K562 (cell line): Measurements from ENCODE around the gene TEAD4. TPM values are rescaled to one million over a fixed set of nuclear protein-coding genes. Genes with fewer than 3 reads are reported as not detected.

Experiments
- CBX2 ChIP-seq: fragments of 200-600 bp; sonication (generic); IDR thresholded peaks from one replicate; pipeline ENCODE4 v1.6.1; 2012; ENCODE audit warnings: mild to moderate bottlenecking, low read length, inconsistent platforms; ENCODE audit not compliant: insufficient read depth, poor library complexity, severe bottlenecking
- MCM2 ChIP-seq: fragments of 450-650 bp; IDR thresholded peaks from 2 replicates; pipeline ENCODE4 v1.6.1; 2017; ENCODE audit warnings: low read depth, mild to moderate bottlenecking
- MECOM ChIP-seq: fragments of 250-450 bp; sonication (Bioruptor Pico); IDR thresholded peaks from 2 replicates; pipeline ENCODE4 v1.8.0; 2022; ENCODE audit warnings: inconsistent platforms
- MGA ChIP-seq: fragments of 450-650 bp; IDR thresholded peaks from 2 replicates; pipeline ENCODE4 v1.6.1; 2016; ENCODE audit warnings: mild to moderate bottlenecking, moderate library complexity
- NFRKB ChIP-seq: fragments of 450-650 bp; IDR thresholded peaks from 2 replicates; pipeline ENCODE4 v1.6.1; 2016; ENCODE audit warnings: low read depth
- PHF8 ChIP-seq: fragments of 200-600 bp; sonication (generic); IDR thresholded peaks from 2 replicates; pipeline ENCODE4 v1.6.1; 2012; ENCODE audit warnings: mixed run types, mild to moderate bottlenecking, inconsistent platforms, low read length, moderate library complexity, borderline replicate concordance
- REST ChIP-seq, 2 experiments: fragments of 450-650 bp; formaldehyde crosslinking in 1 of 2; IDR thresholded peaks; 2 replicates each; pipeline versions ENCODE4 v1.4.0 to v1.6.1; 2014 to 2020; ENCODE audit warnings: mild to moderate bottlenecking in 2 of 2, borderline replicate concordance in 1 of 2, low read depth in 1 of 2
- SMAD4 ChIP-seq: fragments of 250-450 bp; sonication (Bioruptor Pico); conservative IDR thresholded peaks from 2 replicates; pipeline ENCODE4 v1.8.0; 2021; ENCODE audit warnings: inconsistent platforms, mild to moderate bottlenecking, moderate library complexity
- SMARCB1 ChIP-seq: IDR thresholded peaks from 2 replicates; pipeline ENCODE4 v1.6.1; 2011; ENCODE audit warnings: improper control_type of control experiment, low read depth; ENCODE audit not compliant: insufficient read length
- polyA plus RNA-seq, 8 experiments: library from polyadenylated mRNA; depleted of rRNA in 4 of 8; stranded (reverse) in 5 of 8; unstranded in 3 of 8; fragments of >200 nt; fragmentation: Nextera tagmentation in 2 of 8; fragmentation: Illumina TruSeq in 1 of 8; extraction: Ambion mirVana in 2 of 8; extraction: Trizol in 1 of 8; gene quantifications; 2 replicates each; pipeline versions ENCODE4 v1.2.1 to v1.2.3, GENCODE V29; 2011 to 2014; ENCODE audit warnings: inconsistent platforms in 1 of 8, missing spikeins in 1 of 8
- total RNA-seq, 7 experiments: library from RNA; depleted of rRNA in 6 of 7; stranded (reverse); fragments of >200 nt in 6 of 7; fragmentation: Illumina TruSeq in 2 of 7; extraction: Trizol in 2 of 7; gene quantifications; 2 replicates each; pipeline versions ENCODE4 v1.2.1 to v1.2.3, GENCODE V29; 2011 to 2021; ENCODE audit warnings: low replicate concordance in 1 of 7

The TEAD4 gene
- total and polyA plus RNA-seq, 9 of the 15 experiments (the other 6 are each of a cell fraction or from before 2014, with no cell fraction given): 0.82 to 40.0 (median 17.0) TPM

- TF ChIP-seq MGA (no peak), NFRKB (no peak), CBX2 (no peak), PHF8 (no peak), REST (IDR thresholded peaks at IDR 0.05; ENCODE audit: borderline replicate concordance) (no peak), REST (CRISPR knock-in tag; IDR thresholded peaks at IDR 0.05; ENCODE audit: low read depth) (no peak), SMARCB1 (no peak), SMAD4 (CRISPR knock-in tag) (no peak), MECOM (CRISPR knock-in tag) (no peak), MCM2 (no peak)
Measured at GRCh38 chr12:3061059-3061458, 101.9 kb downstream of the TEAD4 start (continued).
